HAP-1 (cell line): ENCODE data around the gene GUCY1A1.

ENCODE experiments used
- DNase-seq, 2 experiments: peaks; one replicate each; pipeline ENCODE4 v3.0.0-alpha.2; 2016 to 2020; ENCODE audit warnings: low spot score in 2 of 2
- H3K27me3 ChIP-seq: fragments of 250-450 bp; sonication (Bioruptor Pico); 2 replicates; pipeline ENCODE4 v1.5.1; 2020; ENCODE audit warnings: low read depth, mild to moderate bottlenecking, moderate library complexity
- H3K36me3 ChIP-seq: fragments of 250-450 bp; sonication (Bioruptor Pico); replicated peaks from 2 replicates; pipeline ENCODE4 v1.5.1; 2020; ENCODE audit warnings: mild to moderate bottlenecking
- H3K4me1 ChIP-seq: fragments of 250-450 bp; sonication (Bioruptor Pico); 2 replicates; pipeline ENCODE4 v1.5.1; 2020; ENCODE audit warnings: mild to moderate bottlenecking
- H3K4me3 ChIP-seq: fragments of 250-450 bp; sonication (Bioruptor Pico); 2 replicates; pipeline ENCODE4 v1.5.1; 2020; ENCODE audit warnings: mild to moderate bottlenecking, moderate library complexity
- H3K9me3 ChIP-seq: fragments of 250-450 bp; sonication (Bioruptor Pico); 2 replicates; pipeline ENCODE4 v1.5.1; 2020; ENCODE audit warnings: mild to moderate bottlenecking, moderate library complexity
- in situ Hi-C: fragments of 300-500 bp; cut with MboI; formaldehyde crosslinking; loops from 3 replicates; pipeline ENCODE4 v1.14.3; 2020; ENCODE audit warnings: low sequenced_read_pairs, inconsistent platforms, mixed read lengths

Gene GUCY1A1

DNA sequence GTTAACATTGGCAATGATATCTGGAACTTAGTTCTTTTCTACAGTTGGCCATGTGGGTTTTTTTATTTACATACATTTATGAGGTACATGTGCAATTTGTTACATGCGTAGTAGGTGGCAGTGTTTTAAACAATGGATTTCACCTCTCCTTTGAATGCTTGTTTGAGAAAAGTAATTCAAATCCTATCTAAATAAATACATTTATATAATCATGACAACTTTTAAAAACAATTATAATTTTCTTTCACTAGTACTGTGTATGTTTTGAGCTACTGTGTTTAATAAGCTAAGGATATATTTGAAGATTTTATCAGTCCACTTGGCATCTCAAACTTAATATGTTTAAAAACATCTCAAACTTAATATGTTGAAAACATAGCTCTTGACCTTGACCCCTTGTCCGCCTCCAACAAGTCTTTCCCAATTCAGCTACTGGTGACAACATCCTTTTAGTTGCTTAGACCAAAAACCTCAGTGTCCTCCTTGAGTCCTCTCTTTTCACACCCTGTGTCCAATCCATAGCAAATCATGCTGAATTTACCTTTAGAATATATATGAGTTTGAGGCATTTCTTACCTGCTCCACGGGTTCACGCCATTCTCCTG is 106.7 kb downstream of the GUCY1A1 start:
- DNase-seq: no peak
- no peaks in the 10 kb centered on the region for H3K27me3 ChIP-seq
- no peaks in the 10 kb centered on the region for H3K36me3 ChIP-seq
- in situ Hi-C loops: no loop called here
- no peaks in the 10 kb centered on the region for H3K9me3 ChIP-seq
- H3K4me1 ChIP-seq: peaks cover 5% of the 10 kb centered on the region
- H3K4me3 ChIP-seq: no peak overlapping the region

DNA sequence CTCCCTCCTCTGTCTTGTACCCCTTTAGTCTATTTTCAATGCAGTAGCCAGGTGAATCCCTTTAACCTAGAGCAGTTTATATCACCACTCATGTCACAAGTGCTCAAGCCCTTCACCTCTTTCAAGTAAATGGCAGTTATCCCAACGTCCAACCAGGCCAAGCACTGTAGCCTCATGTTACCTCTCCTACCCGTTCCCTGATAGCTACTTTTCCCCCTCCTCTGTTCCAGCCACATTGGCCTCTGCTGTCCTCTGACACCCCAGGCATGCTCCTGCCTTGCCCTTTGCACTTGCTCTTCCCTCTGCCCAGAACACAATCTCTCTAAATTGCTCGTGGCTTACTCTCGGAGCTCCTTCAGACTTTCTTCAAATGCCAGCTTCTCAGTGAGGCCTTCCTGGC is 107.4 kb downstream of the GUCY1A1 start:
- no peak for DNase-seq
- H3K9me3 ChIP-seq: no peaks in the 10 kb centered on the region
- in situ Hi-C loops: no loop called here
- H3K4me1 ChIP-seq: peaks cover 5% of the 10 kb centered on the region
- H3K27me3 ChIP-seq: no peaks in the 10 kb centered on the region
- no peaks in the 10 kb centered on the region for H3K36me3 ChIP-seq
- no peak overlapping the region for H3K4me3 ChIP-seq

DNA sequence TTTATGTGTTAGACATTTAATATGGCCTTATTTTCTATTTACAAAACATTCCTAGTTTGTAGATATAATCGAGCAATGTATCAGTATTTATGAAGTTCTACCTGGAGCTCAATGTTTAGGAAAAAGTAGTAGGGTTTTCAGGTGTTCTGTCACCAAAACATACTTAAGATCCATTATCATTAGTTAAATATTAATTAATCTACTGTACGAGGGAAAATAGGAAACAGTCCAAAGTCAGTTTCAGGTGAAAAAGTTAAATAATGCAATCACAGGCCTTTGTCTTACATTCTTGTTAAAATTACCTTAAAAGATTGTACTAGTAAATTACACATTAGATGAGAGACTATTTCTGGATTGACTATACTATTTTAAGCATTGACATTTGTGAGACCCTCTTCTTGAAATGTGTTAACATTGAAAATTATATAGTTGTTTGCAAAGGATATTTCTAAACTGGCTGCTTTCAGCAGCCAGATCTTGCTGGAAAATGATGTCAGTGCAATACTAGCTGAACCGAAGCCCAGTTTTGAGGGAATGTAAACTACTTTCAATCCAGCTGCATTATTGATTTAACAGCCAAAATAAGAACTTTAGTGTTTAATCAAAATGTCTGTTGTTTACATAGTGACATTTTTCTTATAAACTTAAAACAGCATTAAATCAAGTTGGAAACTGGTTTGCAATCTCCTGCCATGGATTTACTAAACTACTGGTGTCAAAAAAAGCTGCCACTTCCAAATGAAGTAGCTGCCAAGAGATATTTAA is 111.5 kb downstream of the GUCY1A1 start:
- H3K9me3 ChIP-seq: no peaks in the 10 kb centered on the region
- no peak for DNase-seq
- in situ Hi-C loops: loop anchor here (25.0 kb wide), 1 partner anchor 366 kb away; no protein-coding TSS in a partner anchor

DNA sequence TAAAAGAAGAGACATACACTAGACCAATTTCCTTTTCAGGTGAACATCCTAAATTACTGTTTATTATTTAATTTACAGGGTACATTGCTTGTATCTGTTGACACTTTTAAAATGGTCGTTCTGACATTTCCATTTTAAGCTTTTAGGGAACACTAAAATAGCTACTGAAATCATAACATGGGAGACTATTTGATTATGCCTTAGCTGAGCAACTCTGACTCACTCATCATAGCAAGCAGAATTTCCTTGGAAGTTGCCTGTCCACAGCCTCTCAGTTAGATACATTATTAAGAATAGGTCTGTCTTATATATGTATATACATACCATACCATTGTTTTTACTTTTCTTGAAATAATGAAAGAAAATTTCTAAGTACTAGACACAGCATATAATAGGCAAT is 114.1 kb downstream of the GUCY1A1 start:
- in situ Hi-C loops: loop anchor here (25.0 kb wide), 1 partner anchor 368 kb away; no protein-coding TSS in a partner anchor
- DNase-seq: no peak
- H3K36me3 ChIP-seq: no peaks in the 10 kb centered on the region
- H3K4me1 ChIP-seq: peaks cover 5% of the 10 kb centered on the region
- no peaks in the 10 kb centered on the region for H3K9me3 ChIP-seq
- H3K27me3 ChIP-seq: no peaks in the 10 kb centered on the region
- H3K4me3 ChIP-seq: no peak overlapping the region

More for the DNA sequence above, 111.5 kb downstream of the GUCY1A1 start:
- H3K27me3 ChIP-seq: no peaks in the 10 kb centered on the region
- no peaks in the 10 kb centered on the region for H3K36me3 ChIP-seq
- H3K4me3 ChIP-seq: no peak overlapping the region
- peaks cover 5% of the 10 kb centered on the region for H3K4me1 ChIP-seq

DNA sequence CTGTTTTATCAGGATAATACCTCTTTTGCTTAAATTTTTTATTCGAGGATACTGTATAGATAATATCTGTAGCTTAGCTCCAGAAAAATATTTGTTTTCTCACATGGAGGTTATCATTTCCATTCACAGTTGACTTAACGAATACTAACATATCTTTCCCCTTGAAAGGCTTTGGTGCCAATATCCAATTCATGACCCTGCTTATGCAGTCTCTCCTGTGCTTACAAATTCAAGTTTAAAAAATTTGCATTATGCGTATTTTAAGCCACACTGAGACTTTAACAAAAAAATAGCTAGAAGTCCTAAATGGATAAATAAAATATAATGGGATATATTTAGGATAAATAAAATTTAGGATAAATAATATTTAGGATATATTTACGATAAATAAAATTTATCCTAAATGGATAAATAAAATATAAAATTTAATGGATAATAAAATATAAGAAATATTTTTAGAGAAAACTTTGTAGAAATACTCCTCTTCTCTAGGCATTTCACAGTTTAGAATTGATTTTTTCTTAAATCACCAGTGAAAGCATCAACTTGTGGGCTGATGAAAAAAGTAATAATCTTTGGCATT is 114.7 kb downstream of the GUCY1A1 start:
- in situ Hi-C loops: loop anchor here (25.0 kb wide), 1 partner anchor 369 kb away; no protein-coding TSS in a partner anchor
- H3K27me3 ChIP-seq: no peaks in the 10 kb centered on the region

More for the DNA sequence above, 114.7 kb downstream of the GUCY1A1 start:
- H3K4me1 ChIP-seq: peaks cover 5% of the 10 kb centered on the region
- no peak for DNase-seq
- H3K4me3 ChIP-seq: no peak overlapping the region
- H3K36me3 ChIP-seq: no peaks in the 10 kb centered on the region
- H3K9me3 ChIP-seq: no peaks in the 10 kb centered on the region
